Neural progenitor cell (in vitro differentiated cells): ENCODE measurements around the gene COMP.

Source experiments
- CTCF ChIP-seq: fragments of 200-600 bp; sonication (generic); IDR thresholded peaks from 2 replicates; pipeline ENCODE4 v1.5.1; 2017; ENCODE audit warnings: antibody characterized with exemption, mild to moderate bottlenecking
- EZH2phosphoT487 ChIP-seq: fragments of 200-600 bp; sonication (generic); IDR thresholded peaks from 2 replicates; pipeline ENCODE4 v1.6.1; 2017; ENCODE audit warnings: antibody characterized with exemption

- TF ChIP-seq CTCF = no peak
- TF ChIP-seq EZH2phosphoT487 = no peak
These were observed 14.4 kb downstream of the COMP start for GRCh38 chr19:18776736-18777135.
